GM13976 (cell line): ENCODE measurements around the gene SYT9.
A peak's percentile ranks its signal among the peaks of the same experiment; 100 is the strongest.

ENCODE experiments used
- DNase-seq: peaks from one replicate; pipeline ENCODE4 v3.0.0; 2012; ENCODE audit warnings: low spot score
- CTCF ChIP-seq: IDR thresholded peaks from 2 replicates; pipeline ENCODE4 v1.5.1; 2012; ENCODE audit warnings: borderline replicate concordance, mild to moderate bottlenecking; ENCODE audit not compliant: insufficient read depth; ENCODE audit errors: extremely low read depth, missing control alignments, control extremely low read depth
- in situ Hi-C: fragments of 300-500 bp; cut with MboI; formaldehyde crosslinking; loops from one replicate; pipeline ENCODE4 v1.12.0; 2022; ENCODE audit warnings: low sequenced_read_pairs, mixed read lengths, inconsistent platforms; ENCODE audit not compliant: unreplicated experiment

The SYT9 gene

GRCh38 chr11:7299393-7299792 is 47.7 kb downstream of the SYT9 start:
- TF ChIP-seq CTCF: no peak
- no peak for DNase-seq
- in situ Hi-C loops: no loop called here

- TF ChIP-seq CTCF: no peak
- in situ Hi-C loops: no loop called here
- DNase-seq: no peak
Measured at GRCh38 chr11:7300281-7300680, 48.6 kb downstream of the SYT9 start.

DNA sequence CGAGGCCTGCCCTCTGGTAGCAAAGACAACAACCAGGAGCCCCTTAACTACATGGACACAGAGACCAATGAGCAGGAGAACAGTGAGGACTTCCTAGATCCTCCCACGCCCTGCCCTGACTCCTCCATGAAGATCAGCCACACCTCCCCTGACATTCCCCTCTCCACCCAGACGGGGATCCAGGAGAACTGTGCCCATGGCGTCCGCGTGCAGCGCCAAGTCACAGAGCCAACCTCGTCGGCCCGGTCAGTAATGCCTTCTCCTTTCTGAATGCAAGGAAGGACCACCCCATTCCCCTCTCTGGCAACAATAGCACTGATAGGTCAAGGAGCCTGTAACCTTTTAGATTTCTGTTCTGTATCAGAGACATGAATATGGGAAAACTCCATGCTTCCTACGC is 51.4 kb downstream of the SYT9 start:
- DNase-seq: no peak
- TF ChIP-seq CTCF: no peak
- in situ Hi-C loops: no loop called here

DNA sequence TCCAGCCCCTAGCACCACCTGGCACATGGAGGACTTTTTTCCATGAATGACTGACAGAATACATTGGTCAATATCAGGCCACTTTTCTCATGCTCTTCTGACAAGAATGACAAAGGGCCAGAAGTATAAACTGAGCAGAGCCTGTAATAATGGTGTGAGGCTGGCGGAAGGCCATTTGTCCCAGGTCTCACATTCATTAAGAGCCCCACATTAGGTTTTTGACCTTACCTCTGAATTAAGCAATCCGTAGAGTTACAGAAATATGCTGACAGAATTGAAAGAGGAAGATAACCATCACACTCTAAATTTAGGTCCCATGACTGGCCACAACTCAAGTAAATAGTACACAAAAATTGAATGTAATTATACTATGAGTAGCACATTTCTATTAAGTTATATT is 55.2 kb downstream of the SYT9 start:
- no peak for DNase-seq
- in situ Hi-C loops: no loop called here
- no peak for TF ChIP-seq CTCF

GRCh38 chr11:7307836-7308235 is 56.1 kb downstream of the SYT9 start:
- DNase-seq: peak; percentile 38
- in situ Hi-C loops: no loop called here
- no peak for TF ChIP-seq CTCF

DNA sequence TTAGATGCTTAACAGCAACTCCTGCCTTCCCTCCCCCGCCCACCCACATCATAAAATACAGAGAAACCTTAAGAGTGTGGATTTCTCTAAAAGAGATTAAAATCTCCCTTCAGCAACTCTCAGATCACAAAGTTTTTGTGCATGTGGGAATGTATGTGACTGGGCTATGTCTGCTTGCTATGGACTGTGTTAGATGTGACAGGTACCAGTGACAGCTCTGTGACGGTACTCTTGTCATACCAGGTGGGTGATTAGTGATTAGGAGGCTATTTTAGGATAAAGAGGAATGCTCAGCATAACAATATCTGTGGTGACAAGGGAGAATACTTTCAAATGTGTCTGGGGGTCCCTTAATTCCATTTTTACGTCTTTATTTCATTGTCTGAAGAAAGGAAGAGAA is 60.2 kb downstream of the SYT9 start:
- no peak for TF ChIP-seq CTCF
- in situ Hi-C loops: no loop called here
- no peak for DNase-seq

- DNase-seq: no peak
- in situ Hi-C loops: no loop called here
- TF ChIP-seq CTCF: no peak
Measured at GRCh38 chr11:7314811-7315604, 63.3 kb downstream of the SYT9 start.
